B cell (primary cell): ENCODE data around the gene CDHR2. TPM values are rescaled to one million over a fixed set of nuclear protein-coding genes. Genes with fewer than 3 reads are reported as not detected.

Source experiments
- ATAC-seq: fragments of 200-7000 bp; cut with Tn5 transposase; one replicate; pipeline ENCODE4 v1.10.0; 2021; ENCODE audit warnings: low read depth, mild to moderate bottlenecking, moderate number of reproducible peaks, moderate library complexity
- CTCF ChIA-PET: fragments of 350-600 bp; sonication (Branson Sonifier 250); formaldehyde crosslinking; loops from one replicate; lab custom pipeline; 2021; ENCODE audit warnings: antibody characterized with exemption, inconsistent platforms; lab: Charles Lee
- POLR2A ChIA-PET: fragments of 350-600 bp; sonication (Branson Sonifier 250); formaldehyde crosslinking; loops from one replicate; lab custom pipeline; 2021; ENCODE audit warnings: antibody characterized with exemption; lab: Charles Lee
- DNase-seq: peaks from one replicate; pipeline ENCODE4 v3.0.0; 2013
- H2AFZ ChIP-seq: 2 replicates; pipeline ENCODE4 v1.6.1; 2012; ENCODE audit warnings: mild to moderate bottlenecking, low read depth, low read length; ENCODE audit not compliant: insufficient read depth, poor library complexity, severe bottlenecking
- H3K27ac ChIP-seq, 2 donors: 1 replicate in 1 of 2; 2 replicates in 1 of 2; pipeline ENCODE4 v1.5.1; 2012 to 2013; ENCODE audit warnings: low read length in 2 of 2, mild to moderate bottlenecking in 2 of 2, moderate library complexity in 1 of 2
- H3K27me3 ChIP-seq, 4 experiments: fragments of 200-600 bp in 1 of 4; sonication (generic) in 1 of 4; replicated peaks in 1 of 4; 1 replicate in 2 of 4; 2 replicates in 2 of 4; pipeline versions ENCODE4 v1.6.1 to v1.7.0; 2013 to 2016; ENCODE audit warnings: low read length in 3 of 4, mild to moderate bottlenecking in 2 of 4, mixed read lengths in 1 of 4, moderate library complexity in 1 of 4; ENCODE audit not compliant: insufficient read depth in 4 of 4, control insufficient read depth in 3 of 4; ENCODE audit errors: control extremely low read depth in 1 of 4
- H3K36me3 ChIP-seq, 2 experiments: replicated peaks in 1 of 2; 1 replicate in 1 of 2; 2 replicates in 1 of 2; pipeline versions ENCODE4 v1.6.1 to v1.7.1; 2013; ENCODE audit warnings: low read length in 1 of 2; ENCODE audit not compliant: insufficient read depth in 2 of 2, control insufficient read depth in 1 of 2; ENCODE audit errors: control extremely low read depth in 1 of 2, extremely low read depth in 1 of 2
- H3K4me1 ChIP-seq, 2 donors: fragments of 200-600 bp in 1 of 2; sonication (generic) in 1 of 2; 1 replicate in 1 of 2; 2 replicates in 1 of 2; pipeline versions ENCODE4 v1.5.1 to v1.6.1; 2013 to 2017; ENCODE audit warnings: low read length in 2 of 2; ENCODE audit not compliant: control insufficient read depth in 2 of 2, insufficient read depth in 2 of 2
- H3K4me2 ChIP-seq: replicated peaks from 2 replicates; pipeline ENCODE3; 2012; ENCODE audit warnings: mild to moderate bottlenecking, low read depth, low read length; ENCODE audit not compliant: poor library complexity, severe bottlenecking
- H3K4me3 ChIP-seq, 5 experiments: fragments of 200-600 bp in 1 of 5; sonication (generic) in 1 of 5; 1 replicate in 3 of 5; 2 replicates in 2 of 5; pipeline versions ENCODE4 v1.5.1 to v1.7.0; 2011 to 2016; ENCODE audit warnings: low read length in 4 of 5, mild to moderate bottlenecking in 4 of 5, low read depth in 2 of 5, control low read depth in 1 of 5, moderate library complexity in 1 of 5; ENCODE audit not compliant: insufficient read depth in 1 of 5; ENCODE audit errors: control extremely low read depth in 1 of 5, extremely low read depth in 1 of 5
- H3K79me2 ChIP-seq: fragments of 200-600 bp; sonication (generic); one replicate; pipeline ENCODE4 v1.6.0; 2016; ENCODE audit warnings: low read length; ENCODE audit not compliant: control insufficient read depth, insufficient read depth
- H3K9ac ChIP-seq: fragments of 200-600 bp; sonication (generic); 2 replicates; pipeline ENCODE4 v1.6.1; 2017; ENCODE audit warnings: mild to moderate bottlenecking, low read length, moderate library complexity
- H3K9me3 ChIP-seq, 3 donors: one replicate each; pipeline versions ENCODE4 v1.6.1 to v1.7.1; 2013; ENCODE audit warnings: low read length in 2 of 3; ENCODE audit not compliant: control insufficient read depth in 2 of 3, insufficient read depth in 1 of 3; ENCODE audit errors: control extremely low read depth in 1 of 3
- H4K20me1 ChIP-seq: 2 replicates; pipeline ENCODE4 v1.6.0; 2012; ENCODE audit warnings: mild to moderate bottlenecking, low read length; ENCODE audit not compliant: insufficient read depth, control insufficient read depth, poor library complexity, severe bottlenecking
- H3K27ac Mint-ChIP-seq: one replicate; pipeline ENCODE4 v1.8.0; 2021; ENCODE audit warnings: mixed read lengths
- H3K27me3 Mint-ChIP-seq: one replicate; pipeline ENCODE4 v1.8.0; 2021; ENCODE audit warnings: mixed read lengths
- H3K4me1 Mint-ChIP-seq: one replicate; pipeline ENCODE4 v1.8.0; 2021; ENCODE audit warnings: mixed read lengths
- H3K4me3 Mint-ChIP-seq: one replicate; pipeline ENCODE4 v1.8.0; 2021; ENCODE audit warnings: mixed read lengths
- H3K9me3 Mint-ChIP-seq: one replicate; pipeline ENCODE4 v1.8.0; 2022; ENCODE audit warnings: mixed read lengths; ENCODE audit not compliant: insufficient read depth
- CTCF ChIP-seq: fragments of 200-600 bp; IDR thresholded peaks from one replicate; pipeline ENCODE4 v1.8.0; 2022; ENCODE audit warnings: antibody characterized with exemption, mild to moderate bottlenecking
- EZH2 ChIP-seq: IDR thresholded peaks from 2 replicates; pipeline ENCODE4 v1.6.1; 2012; ENCODE audit warnings: borderline replicate concordance, low read depth, mild to moderate bottlenecking, moderate library complexity, low read length; ENCODE audit not compliant: insufficient read depth, poor library complexity, severe bottlenecking
- WGBS: methylation state at CpG from one replicate; pipeline ENCODE4 v1.1.5; 2013; ENCODE audit warnings: missing lambda C conversion rate; ENCODE audit not compliant: insufficient coverage; 5-methylcytosine and 5-hydroxymethylcytosine counted together
- intact Hi-C: fragments of 100-400 bp; cut with micrococcal nuclease; formaldehyde crosslinking; loops from one replicate; pipeline ENCODE4 v1.10.0; 2022
- polyA plus RNA-seq: library from polyadenylated mRNA; depleted of rRNA; stranded (reverse); fragments of >200 nt; gene quantifications from 2 replicates; pipeline ENCODE4 v1.2.3, GENCODE V29; 2012
- total RNA-seq, 2 donors: library from RNA; stranded (reverse); fragments of 120-200 nt in 1 of 2; gene quantifications; 1 replicate in 1 of 2; 2 replicates in 1 of 2; pipeline versions ENCODE4 v1.2.3 to v1.2.4, GENCODE V29; 2013 to 2022

CDHR2 gene
- total and polyA plus RNA-seq, 2 donors (not counting 1 experiment from before 2014, with no cell fraction given): 0.25 to 1.7 TPM

- Histone ChIP-seq H2AFZ (no peak overlapping the region), H3K4me1 (peaks cover 4 to 9% of the 10 kb centered on the region in 2 donors), H3K9ac (no peak overlapping the region), H3K4me3 (no peak overlapping the region), H3K79me2 (no peaks in the 10 kb centered on the region), H3K4me2 (no peak overlapping the region), H3K27ac (no peak overlapping the region), H3K36me3 (no peaks in the 10 kb centered on the region), H4K20me1 (no peaks in the 10 kb centered on the region), H3K9me3 (no peaks in the 10 kb centered on the region), H3K27me3 (peaks cover 0 to 37% (median 13%) of the 10 kb centered on the region in 4 experiments)
- Mint-ChIP-seq H3K27me3 (peaks cover 52% of the 10 kb centered on the region), H3K9me3 (no peaks in the 10 kb centered on the region), H3K4me1 (peaks cover 10% of the 10 kb centered on the region), H3K4me3 (no peak overlapping the region), H3K27ac (no peak overlapping the region)
- TF ChIP-seq CTCF: no peak
- no peak for TF ChIP-seq EZH2
- ChIA-PET POLR2A (interaction anchor here (1.1 kb wide), 1 partner anchor 76 kb away, joined by 3 read pairs; no protein-coding TSS in a partner anchor), CTCF (no interaction called here)
- no peak for DNase-seq
- WGBS: 75% methylated on average over 2 of the region's 2 CpGs
- ATAC-seq: no peak
- intact Hi-C loops: no loop called here
Observed at GRCh38 chr5:176612855-176613254, 63.7 kb downstream of the CDHR2 start.

GRCh38 chr5:176614805-176615478 lies 65.8 kb downstream of the CDHR2 start:
- CTCF ChIA-PET: no interaction called here
- peaks cover 0 to 16% (median 0%) of the 10 kb centered on the region in 3 donors for H3K9me3 ChIP-seq
- intact Hi-C loops: no loop called here
- H3K79me2 ChIP-seq: no peaks in the 10 kb centered on the region
- TF ChIP-seq EZH2 (no peak), CTCF (no peak)
- Mint-ChIP-seq H3K4me1 (peaks cover 14% of the 10 kb centered on the region), H3K27ac (no peak overlapping the region), H3K4me3 (no peak overlapping the region), H3K9me3 (no peaks in the 10 kb centered on the region), H3K27me3 (peaks cover 63% of the 10 kb centered on the region)
- peaks cover 20 to 21% of the 10 kb centered on the region in 2 donors for H3K4me1 ChIP-seq
- H4K20me1 ChIP-seq: no peaks in the 10 kb centered on the region
- no peaks in the 10 kb centered on the region for H3K36me3 ChIP-seq
- H3K4me2 ChIP-seq: no peak overlapping the region
- no peak overlapping the region for H3K27ac ChIP-seq
- peaks cover 0 to 58% (median 27%) of the 10 kb centered on the region in 4 experiments for H3K27me3 ChIP-seq
- H3K4me3 ChIP-seq: no peak overlapping the region
- no peak overlapping the region for H2AFZ ChIP-seq
- ATAC-seq (no peak), DNase-seq (no peak)
- POLR2A ChIA-PET: no interaction called here
- no peak overlapping the region for H3K9ac ChIP-seq
- WGBS: 72% methylated on average over 3 of the region's 8 CpGs
